K562 (cell line): ENCODE results near the gene PDE2A. TPM values are rescaled to one million over a fixed set of nuclear protein-coding genes. Genes with fewer than 3 reads are reported as not detected.

Source experiments
- CC2D1A ChIP-seq: fragments of 450-650 bp; IDR thresholded peaks from 2 replicates; pipeline ENCODE4 v1.6.1; 2017; ENCODE audit warnings: mild to moderate bottlenecking
- CHAMP1 ChIP-seq: fragments of 450-650 bp; IDR thresholded peaks from 2 replicates; pipeline ENCODE4 v1.6.1; 2016; ENCODE audit warnings: mild to moderate bottlenecking
- CREB1 ChIP-seq, 2 experiments: sonication (generic) in 1 of 2; formaldehyde crosslinking in 1 of 2; IDR thresholded peaks; 2 replicates each; pipeline versions ENCODE4 v1.6.1 to v1.8.0; 2012 to 2022; ENCODE audit warnings: inconsistent platforms in 1 of 2, mild to moderate bottlenecking in 1 of 2, missing genetic modification reagents in 1 of 2, moderate library complexity in 1 of 2
- FOXA3 ChIP-seq, 2 experiments: fragments of 450-650 bp in 1 of 2; sonication (generic) in 1 of 2; formaldehyde crosslinking; IDR thresholded peaks in 1 of 2; conservative IDR thresholded peaks in 1 of 2; 2 replicates each; pipeline versions ENCODE4 v1.4.0 to v1.8.0; 2020 to 2022; ENCODE audit warnings: mild to moderate bottlenecking in 2 of 2, missing genetic modification reagents in 1 of 2
- HDAC8 ChIP-seq: fragments of 450-650 bp; IDR thresholded peaks from 2 replicates; pipeline ENCODE4 v1.6.1; 2016; ENCODE audit warnings: mild to moderate bottlenecking, missing genetic modification characterization, moderate library complexity, missing compliant biosample characterization
- KAT7 ChIP-seq: sonication (generic); formaldehyde crosslinking; IDR thresholded peaks from 2 replicates; pipeline ENCODE4 v1.8.0; 2022; ENCODE audit warnings: missing genetic modification reagents, mild to moderate bottlenecking, borderline replicate concordance
- LARP7 ChIP-seq: fragments of 450-650 bp; IDR thresholded peaks from 2 replicates; pipeline ENCODE4 v1.6.1; 2016
- MYBL2 ChIP-seq, 2 experiments: fragments of 450-650 bp in 1 of 2; sonication (generic) in 1 of 2; formaldehyde crosslinking in 1 of 2; IDR thresholded peaks; 2 replicates each; pipeline versions ENCODE4 v1.6.1 to v1.8.1; 2017 to 2022; ENCODE audit warnings: borderline replicate concordance in 1 of 2, inconsistent platforms in 1 of 2, low read depth in 1 of 2, mild to moderate bottlenecking in 1 of 2, missing genetic modification reagents in 1 of 2, moderate library complexity in 1 of 2
- NR2C1 ChIP-seq, 2 experiments: fragments of 450-650 bp; IDR thresholded peaks; 2 replicates each; pipeline ENCODE4 v1.6.1; 2017; ENCODE audit warnings: mild to moderate bottlenecking in 2 of 2, antibody characterized with exemption in 1 of 2, inconsistent platforms in 1 of 2, missing compliant biosample characterization in 1 of 2, missing genetic modification characterization in 1 of 2
- POLR2G ChIP-seq: fragments of 200-400 bp; formaldehyde crosslinking; IDR thresholded peaks from 2 replicates; pipeline ENCODE4 v1.6.1; 2017; ENCODE audit warnings: low read depth, mild to moderate bottlenecking, antibody characterized with exemption, low read length, moderate library complexity
- RCOR1 ChIP-seq, 2 experiments: IDR thresholded peaks; 2 replicates each; pipeline ENCODE4 v1.6.1; 2012; ENCODE audit warnings: low read depth in 2 of 2, low read length in 2 of 2, borderline replicate concordance in 1 of 2, improper control_type of control experiment in 1 of 2
- REST ChIP-seq, 2 experiments: fragments of 450-650 bp; formaldehyde crosslinking in 1 of 2; IDR thresholded peaks; 2 replicates each; pipeline versions ENCODE4 v1.4.0 to v1.6.1; 2014 to 2020; ENCODE audit warnings: mild to moderate bottlenecking in 2 of 2, borderline replicate concordance in 1 of 2, low read depth in 1 of 2
- RFX1 ChIP-seq: fragments of 450-650 bp; IDR thresholded peaks from 2 replicates; pipeline ENCODE4 v1.6.1; 2016; ENCODE audit warnings: mild to moderate bottlenecking, moderate library complexity
- ZNF395 ChIP-seq: fragments of 200-800 bp; sonication (Bioruptor generic); IDR thresholded peaks from 2 replicates; pipeline ENCODE4 v1.6.1; 2017; ENCODE audit warnings: missing genetic modification characterization, missing compliant biosample characterization
- ZNF445 ChIP-seq: fragments of 250-450 bp; sonication (Bioruptor Pico); IDR thresholded peaks from 2 replicates; pipeline ENCODE4 v1.4.0; 2020; ENCODE audit warnings: low read depth, mild to moderate bottlenecking, moderate library complexity
- polyA plus RNA-seq, 8 experiments: library from polyadenylated mRNA; depleted of rRNA in 4 of 8; stranded (reverse) in 5 of 8; unstranded in 3 of 8; fragments of >200 nt; fragmentation: Nextera tagmentation in 2 of 8; fragmentation: Illumina TruSeq in 1 of 8; extraction: Ambion mirVana in 2 of 8; extraction: Trizol in 1 of 8; gene quantifications; 2 replicates each; pipeline versions ENCODE4 v1.2.1 to v1.2.3, GENCODE V29; 2011 to 2014; ENCODE audit warnings: inconsistent platforms in 1 of 8, missing spikeins in 1 of 8
- total RNA-seq, 7 experiments: library from RNA; depleted of rRNA in 6 of 7; stranded (reverse); fragments of >200 nt in 6 of 7; fragmentation: Illumina TruSeq in 2 of 7; extraction: Trizol in 2 of 7; gene quantifications; 2 replicates each; pipeline versions ENCODE4 v1.2.1 to v1.2.3, GENCODE V29; 2011 to 2021; ENCODE audit warnings: low replicate concordance in 1 of 7

The PDE2A gene
- total and polyA plus RNA-seq, 9 of the 15 experiments (the other 6 are each of a cell fraction or from before 2014, with no cell fraction given) = 0.07 to 15.2 (median 1.6) TPM; not detected in 1

- peak; percentile 60 for TF ChIP-seq REST (IDR thresholded peaks at IDR 0.05; ENCODE audit: borderline replicate concordance)
- no peak for TF ChIP-seq REST (CRISPR knock-in tag; IDR thresholded peaks at IDR 0.05; ENCODE audit: low read depth)
- no peak for TF ChIP-seq LARP7
- no peak for TF ChIP-seq CREB1 (IDR thresholded peaks at IDR 0.05)
- peak; percentile 36; the same call in 1 of the 2 replicates for TF ChIP-seq CREB1 (CRISPR knock-in tag; IDR thresholded peaks at IDR 0.05)
- no peak for TF ChIP-seq CHAMP1
- TF ChIP-seq CC2D1A = peak; percentile 30; the same call in 1 of the 2 replicates
- no peak for TF ChIP-seq ZNF445 (CRISPR knock-in tag)
- no peak for TF ChIP-seq HDAC8
- no peak for TF ChIP-seq ZNF395 (CRISPR knock-in tag)
- peak; percentile 21; the same call in 1 of the 2 replicates for TF ChIP-seq POLR2G
- no peak for TF ChIP-seq RFX1
- TF ChIP-seq RCOR1 (IDR thresholded peaks at IDR 0.05; ENCODE audit: borderline replicate concordance in 1 of 2, low read depth in 2 of 2, low read length in 2 of 2) = peak in 1 of 2 experiments; percentile 23; a peak in 1 of 4 replicates
- TF ChIP-seq KAT7 (CRISPR knock-in tag) = no peak
- no peak for TF ChIP-seq FOXA3 (CRISPR knock-in tag; conservative IDR thresholded peaks at IDR 0.05 in 1 of 2, IDR thresholded peaks at IDR 0.05 in 1 of 2)
- no peak for TF ChIP-seq MYBL2 (IDR thresholded peaks at IDR 0.05; ENCODE audit: low read depth)
- TF ChIP-seq MYBL2 (CRISPR knock-in tag; IDR thresholded peaks at IDR 0.05; ENCODE audit: borderline replicate concordance) = no peak
- TF ChIP-seq NR2C1 (IDR thresholded peaks at IDR 0.05) = no peak
- TF ChIP-seq NR2C1 (tag; IDR thresholded peaks at IDR 0.05) = no peak
Observed at GRCh38 chr11:72683782-72684200, 9.6 kb upstream of the PDE2A start (continued).
